ENCODE data around the gene ROCK2. TPM values are rescaled to one million over a fixed set of nuclear protein-coding genes. Genes with fewer than 3 reads are reported as not detected.

The ROCK2 gene
- polyA plus RNA-seq, 3 donors = 2.8 to 10.2 (median 4.3) TPM

DNA sequence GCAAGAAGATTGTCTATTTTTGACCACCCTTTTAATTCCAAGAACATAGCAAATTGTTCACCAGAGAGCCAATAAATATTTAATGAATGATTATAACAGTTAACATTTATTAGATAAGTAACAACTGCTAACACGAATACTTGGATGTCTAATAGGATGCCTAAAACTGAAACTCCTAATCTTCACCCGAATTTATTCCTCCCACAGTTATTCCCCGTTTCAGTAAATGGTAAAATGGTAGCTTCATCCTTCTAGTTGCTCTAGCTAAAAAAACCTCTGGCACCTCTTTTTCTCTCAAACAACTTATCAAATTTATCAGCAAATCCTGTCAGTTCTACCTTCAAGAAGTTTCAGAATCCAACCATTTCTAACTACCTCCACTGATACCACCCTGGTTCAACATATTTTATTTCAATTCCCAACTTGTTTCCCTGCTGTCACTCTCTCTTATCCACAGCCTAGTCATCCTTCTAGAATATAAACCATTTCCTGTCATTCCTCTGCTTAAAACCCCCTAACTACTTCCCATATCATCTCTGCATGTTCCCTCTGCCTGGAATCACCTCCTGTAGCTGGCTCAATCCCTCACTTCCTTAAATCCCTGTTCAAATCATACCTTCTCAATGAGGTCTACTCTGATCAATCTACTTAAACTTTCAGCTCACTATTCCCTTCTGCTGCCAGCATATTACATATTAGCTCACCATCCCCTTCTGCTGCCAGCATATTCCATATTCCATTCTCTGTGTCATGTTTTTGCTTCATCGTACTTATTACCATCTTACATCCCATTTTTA, 93.8 kb downstream of the ROCK2 start:
- no CpG with 5 or more reads among the region's 4 CpGs for WGBS (ENCODE audit: insufficient coverage)
- peaks cover 6% of the 10 kb centered on the region for H3K4me1 Mint-ChIP-seq
- H4K20me1 ChIP-seq (ENCODE audit: insufficient read depth, low read length) = peaks cover 7% of the 10 kb centered on the region
- H3K27me3 ChIP-seq (ENCODE audit: control insufficient read depth in 2 of 2, insufficient read depth in 2 of 2, low read length in 2 of 2) = no peaks in the 10 kb centered on the region
- intact Hi-C loops (cut with micrococcal nuclease) = no loop called here
- H3K79me2 ChIP-seq (ENCODE audit: insufficient read depth, low read length) = no peaks in the 10 kb centered on the region
- H2AFZ ChIP-seq (ENCODE audit: insufficient read depth, low read depth, low read length, poor library complexity, severe bottlenecking) = no peak overlapping the region
- no peak overlapping the region for H3K27ac ChIP-seq (ENCODE audit: low read depth in 1 of 2, low read length in 2 of 2)
- no peaks in the 10 kb centered on the region for H3K4me1 ChIP-seq (ENCODE audit: control insufficient read depth in 1 of 2, insufficient read depth in 2 of 2, low read length in 2 of 2)
- no peak overlapping the region for H3K4me3 ChIP-seq (replicated peaks in 1 of 3; ENCODE audit: low read depth in 2 of 3, low read length in 3 of 3)
- peak overlapping the region in 2 of 7 donors; percentile 1 to 6 for H3K27ac Mint-ChIP-seq
- no peak for DNase-seq
- no peak overlapping the region for H3K4me3 Mint-ChIP-seq
- H3K4me2 ChIP-seq (replicated peaks; ENCODE audit: extremely low read depth, low read length, poor library complexity, severe bottlenecking) = no peak overlapping the region
- no peak for TF ChIP-seq CTCF (IDR thresholded peaks at IDR 0.05)
- H3K9me3 Mint-ChIP-seq = peaks cover 0 to 3% (median 2%) of the 10 kb centered on the region in 7 donors
- peaks cover 9 to 23% of the 10 kb centered on the region in 2 donors for H3K36me3 ChIP-seq (replicated peaks in 1 of 2; ENCODE audit: control insufficient read depth in 1 of 2, insufficient read depth in 2 of 2, low read length in 2 of 2)
- peaks cover 22 to 32% of the 10 kb centered on the region in 2 donors for H3K36me3 Mint-ChIP-seq
- no peaks in the 10 kb centered on the region for H3K27me3 Mint-ChIP-seq (ENCODE audit: low read depth in 3 of 3)
- no peak overlapping the region for H3K9ac ChIP-seq (ENCODE audit: insufficient read depth, low read length, poor library complexity, severe bottlenecking)
- no peaks in the 10 kb centered on the region for H3K9me3 ChIP-seq (replicated peaks in 1 of 2; ENCODE audit: control insufficient read depth in 1 of 2, insufficient read depth in 1 of 2, low read length in 2 of 2)

DNA sequence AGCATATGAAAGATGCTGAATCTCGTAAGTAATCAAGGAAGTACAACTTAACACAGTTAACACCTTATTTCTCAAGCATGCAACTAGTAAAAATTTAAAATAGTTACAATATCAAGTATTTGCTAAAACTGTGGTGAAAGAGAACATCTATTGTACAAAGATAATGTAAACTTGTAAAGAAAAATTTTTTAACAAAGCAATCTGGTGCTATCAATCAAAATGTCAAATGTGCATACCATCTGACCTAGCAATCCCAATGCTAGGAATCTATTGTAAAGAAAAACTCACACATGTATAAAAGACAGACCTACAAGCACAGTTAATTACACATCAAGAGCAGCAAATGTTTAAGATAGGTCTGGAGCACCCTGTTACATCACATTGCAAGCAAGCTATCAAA, 99.1 kb downstream of the ROCK2 start:
- Histone ChIP-seq H3K4me2 (replicated peaks; ENCODE audit: extremely low read depth, low read length, poor library complexity, severe bottlenecking) (no peak overlapping the region), H4K20me1 (ENCODE audit: insufficient read depth, low read length) (no peaks in the 10 kb centered on the region), H2AFZ (ENCODE audit: insufficient read depth, low read depth, low read length, poor library complexity, severe bottlenecking) (no peak overlapping the region), H3K36me3 (replicated peaks in 1 of 2; ENCODE audit: control insufficient read depth in 1 of 2, insufficient read depth in 2 of 2, low read length in 2 of 2) (peaks cover 13 to 39% of the 10 kb centered on the region in 2 donors), H3K79me2 (ENCODE audit: insufficient read depth, low read length) (no peaks in the 10 kb centered on the region), H3K4me1 (ENCODE audit: control insufficient read depth in 1 of 2, insufficient read depth in 2 of 2, low read length in 2 of 2) (no peaks in the 10 kb centered on the region), H3K9ac (ENCODE audit: insufficient read depth, low read length, poor library complexity, severe bottlenecking) (no peak overlapping the region), H3K4me3 (replicated peaks in 1 of 3; ENCODE audit: low read depth in 2 of 3, low read length in 3 of 3) (no peak overlapping the region), H3K27ac (ENCODE audit: low read depth in 1 of 2, low read length in 2 of 2) (no peak overlapping the region), H3K27me3 (ENCODE audit: control insufficient read depth in 2 of 2, insufficient read depth in 2 of 2, low read length in 2 of 2) (no peaks in the 10 kb centered on the region), H3K9me3 (replicated peaks in 1 of 2; ENCODE audit: control insufficient read depth in 1 of 2, insufficient read depth in 1 of 2, low read length in 2 of 2) (no peaks in the 10 kb centered on the region)
- Mint-ChIP-seq H3K27me3 (ENCODE audit: low read depth in 3 of 3) (no peaks in the 10 kb centered on the region), H3K27ac (no peak overlapping the region), H3K4me3 (no peak overlapping the region), H3K36me3 (peaks cover 35 to 37% of the 10 kb centered on the region in 2 donors), H3K4me1 (no peaks in the 10 kb centered on the region), H3K9me3 (no peaks in the 10 kb centered on the region)
- DNase-seq = no peak
- intact Hi-C loops (cut with micrococcal nuclease) = no loop called here
- TF ChIP-seq CTCF (IDR thresholded peaks at IDR 0.05) = no peak
- no CpG with 5 or more reads among the region's 1 CpG for WGBS (ENCODE audit: insufficient coverage)
